Keratinocyte (primary cell): ENCODE results near the gene PRRC1.

Experiments
- EZH2 ChIP-seq: IDR thresholded peaks from one replicate; pipeline ENCODE4 v1.6.1; 2012; ENCODE audit warnings: inconsistent platforms, mild to moderate bottlenecking, low read length, moderate library complexity
- TF ChIP-seq, protein P1 (sequence below), 3 experiments: IDR thresholded peaks in 1 of 3; conservative IDR thresholded peaks in 1 of 3; optimal IDR thresholded peaks in 1 of 3; 2 replicates in 2 of 3; 3 replicates in 1 of 3; pipeline versions ENCODE3 to v1.5.1; 2011; ENCODE audit warnings: low read length in 3 of 3, mild to moderate bottlenecking in 3 of 3, moderate library complexity in 2 of 3, control low read depth in 1 of 3, inconsistent platforms in 1 of 3; ENCODE audit not compliant: insufficient read depth in 2 of 3; ENCODE audit errors: extremely low read depth in 1 of 3

GRCh38 chr5:127505905-127506304 is 11.5 kb upstream of the PRRC1 start:
- TF ChIP-seq, protein P1, sequence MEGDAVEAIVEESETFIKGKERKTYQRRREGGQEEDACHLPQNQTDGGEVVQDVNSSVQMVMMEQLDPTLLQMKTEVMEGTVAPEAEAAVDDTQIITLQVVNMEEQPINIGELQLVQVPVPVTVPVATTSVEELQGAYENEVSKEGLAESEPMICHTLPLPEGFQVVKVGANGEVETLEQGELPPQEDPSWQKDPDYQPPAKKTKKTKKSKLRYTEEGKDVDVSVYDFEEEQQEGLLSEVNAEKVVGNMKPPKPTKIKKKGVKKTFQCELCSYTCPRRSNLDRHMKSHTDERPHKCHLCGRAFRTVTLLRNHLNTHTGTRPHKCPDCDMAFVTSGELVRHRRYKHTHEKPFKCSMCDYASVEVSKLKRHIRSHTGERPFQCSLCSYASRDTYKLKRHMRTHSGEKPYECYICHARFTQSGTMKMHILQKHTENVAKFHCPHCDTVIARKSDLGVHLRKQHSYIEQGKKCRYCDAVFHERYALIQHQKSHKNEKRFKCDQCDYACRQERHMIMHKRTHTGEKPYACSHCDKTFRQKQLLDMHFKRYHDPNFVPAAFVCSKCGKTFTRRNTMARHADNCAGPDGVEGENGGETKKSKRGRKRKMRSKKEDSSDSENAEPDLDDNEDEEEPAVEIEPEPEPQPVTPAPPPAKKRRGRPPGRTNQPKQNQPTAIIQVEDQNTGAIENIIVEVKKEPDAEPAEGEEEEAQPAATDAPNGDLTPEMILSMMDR (optimal IDR thresholded peaks at IDR 0.05 in 1 of 3, IDR thresholded peaks at IDR 0.05 in 1 of 3, conservative IDR thresholded peaks at IDR 0.05 in 1 of 3; ENCODE audit: extremely low read depth in 1 of 3, insufficient read depth in 2 of 3, low read length in 3 of 3) = no peak
- TF ChIP-seq EZH2 = no peak
